Urinary bladder (tissue), 4 donors: ENCODE results near the gene PPA2. TPM values are rescaled to one million over a fixed set of nuclear protein-coding genes. Genes with fewer than 3 reads are reported as not detected.
"Not testable (repeated sequence)": the region's sequence is repeated elsewhere in the genome, so short reads cannot be mapped to it uniquely, and the experiment has no call there.

Source experiments
- DNase-seq: peaks from one replicate; pipeline ENCODE4 v3.0.0-alpha.2; 2015; ENCODE audit errors: extremely low spot score
- H3K27ac ChIP-seq: one replicate; pipeline ENCODE4 v1.5.1; 2013; ENCODE audit warnings: low read depth, mild to moderate bottlenecking, moderate library complexity
- H3K36me3 ChIP-seq: one replicate; pipeline ENCODE4 v1.6.1; 2013; ENCODE audit warnings: mild to moderate bottlenecking, moderate library complexity; ENCODE audit not compliant: insufficient read depth
- H3K4me1 ChIP-seq: one replicate; pipeline ENCODE4 v1.6.1; 2013; ENCODE audit warnings: mild to moderate bottlenecking, moderate library complexity; ENCODE audit not compliant: insufficient read depth
- H3K4me3 ChIP-seq: one replicate; pipeline ENCODE4 v1.5.1; 2013; ENCODE audit warnings: low read depth, low read length
- WGBS: extraction: QIAGEN DNeasy Blood & Tissue Kit; methylation state at CpG from one replicate; pipeline ENCODE4 v1.1.7; 2013; 5-methylcytosine and 5-hydroxymethylcytosine counted together
- polyA plus RNA-seq: library from polyadenylated mRNA; stranded (reverse); fragments of 200-250 nt; gene quantifications from one replicate; pipeline ENCODE4 v1.2.3, GENCODE V29; 2013
- total RNA-seq: library from RNA; depleted of rRNA; stranded (reverse); fragments of >200 nt; gene quantifications from one replicate; pipeline ENCODE4 v1.2.3, GENCODE V29; 2014
- donor health status: healthy with polysubstance abuse.
- donor health status: healthy.

PPA2 gene
- total and polyA plus RNA-seq, 2 donors, result 69.9 to 124 TPM

DNA sequence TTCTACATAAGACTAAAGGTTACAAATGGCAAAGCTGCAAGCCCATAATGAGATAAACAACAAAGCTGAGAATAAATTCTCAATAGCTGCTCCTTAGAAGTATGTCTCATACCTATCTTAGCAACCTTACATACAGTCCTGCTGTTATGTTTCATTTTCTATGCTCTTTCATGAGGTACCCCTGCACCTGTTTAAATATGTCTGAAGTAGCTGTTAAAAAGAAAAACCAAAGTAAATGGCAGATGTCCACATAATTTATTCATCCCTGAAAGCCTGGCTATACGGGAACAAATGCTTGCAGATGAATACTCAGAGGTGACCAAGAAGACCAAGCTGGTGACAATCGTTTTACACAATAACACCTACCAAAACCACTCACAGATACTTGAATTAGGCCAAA lies 22.5 kb downstream of the PPA2 start:
- no peak for DNase-seq
- 93% methylated on average over 2 of the region's 2 CpGs for WGBS
- Histone ChIP-seq H3K4me1 (no peaks in the 10 kb centered on the region), H3K27ac (no peak overlapping the region), H3K36me3 (no peaks in the 10 kb centered on the region), H3K4me3 (no peak overlapping the region)

DNA sequence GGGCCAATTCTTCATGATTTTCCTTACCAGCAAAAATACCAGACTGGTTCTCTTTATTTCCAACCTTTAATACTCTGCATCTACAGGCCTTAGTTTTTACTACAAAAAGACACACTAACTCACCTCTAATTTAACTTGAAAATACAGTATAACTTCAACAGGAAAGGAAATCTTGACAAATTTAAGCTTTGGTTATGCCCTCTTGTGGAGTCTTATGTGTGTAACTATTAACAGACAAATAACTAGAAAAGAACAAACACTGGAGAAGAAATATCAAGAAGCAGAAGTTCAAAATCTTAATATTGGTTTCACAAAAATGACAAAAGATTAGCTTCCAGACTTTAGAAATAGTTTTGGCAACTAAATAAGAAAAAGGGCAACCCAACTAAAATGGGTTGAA lies 33.0 kb downstream of the PPA2 start:
- no peak for DNase-seq
- H3K4me3 ChIP-seq, result no peak overlapping the region
- no peaks in the 10 kb centered on the region for H3K4me1 ChIP-seq
- H3K36me3 ChIP-seq, result peaks cover 4% of the 10 kb centered on the region
- H3K27ac ChIP-seq, result no peak overlapping the region

DNA sequence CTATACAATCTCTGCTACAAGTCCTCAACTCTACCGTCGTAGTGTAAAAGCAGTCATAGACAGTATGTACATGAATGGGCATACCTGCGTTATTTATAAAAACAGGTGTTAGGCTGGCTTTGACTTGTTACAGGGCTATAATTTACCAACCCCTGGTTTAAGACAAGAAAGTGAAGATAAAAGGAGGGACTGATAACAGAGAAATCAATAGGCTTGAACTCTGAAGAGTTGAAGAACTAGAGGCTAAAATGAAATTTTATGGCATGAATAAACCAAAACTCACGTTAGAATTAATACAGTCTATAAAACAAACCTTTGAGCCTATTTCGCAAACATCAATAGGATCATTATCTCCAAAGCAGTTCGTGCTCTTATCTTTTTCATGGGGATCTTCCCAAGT lies 36.2 kb downstream of the PPA2 start:
- DNase-seq, result no peak
- H3K27ac ChIP-seq, result no peak overlapping the region
- no peaks in the 10 kb centered on the region for H3K4me1 ChIP-seq
- WGBS, result 73% methylated on average over 6 of the region's 6 CpGs
- peaks cover 4% of the 10 kb centered on the region for H3K36me3 ChIP-seq
- no peak overlapping the region for H3K4me3 ChIP-seq

DNA sequence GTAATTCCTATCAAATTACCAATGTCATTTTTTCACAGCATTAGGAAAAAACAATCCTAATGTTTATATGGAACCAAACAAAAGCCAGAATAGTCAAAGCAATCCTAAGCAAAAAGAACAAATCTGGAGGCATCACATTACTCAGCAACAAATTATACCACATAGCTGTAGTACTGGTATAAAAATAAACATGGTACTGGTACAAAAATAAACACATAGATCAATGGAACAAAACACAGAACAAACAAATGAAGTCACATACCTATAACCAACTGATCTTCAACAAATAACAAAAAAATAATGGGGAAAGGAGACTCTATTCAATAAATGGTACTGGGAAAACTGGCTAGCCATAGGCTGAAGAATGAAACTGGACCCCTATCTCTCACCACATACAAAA lies 37.4 kb downstream of the PPA2 start:
- no peaks in the 10 kb centered on the region for H3K4me1 ChIP-seq
- peaks cover 4% of the 10 kb centered on the region for H3K36me3 ChIP-seq
- no peak overlapping the region for H3K27ac ChIP-seq
- H3K4me3 ChIP-seq, result no peak overlapping the region
- no peak for DNase-seq

DNA sequence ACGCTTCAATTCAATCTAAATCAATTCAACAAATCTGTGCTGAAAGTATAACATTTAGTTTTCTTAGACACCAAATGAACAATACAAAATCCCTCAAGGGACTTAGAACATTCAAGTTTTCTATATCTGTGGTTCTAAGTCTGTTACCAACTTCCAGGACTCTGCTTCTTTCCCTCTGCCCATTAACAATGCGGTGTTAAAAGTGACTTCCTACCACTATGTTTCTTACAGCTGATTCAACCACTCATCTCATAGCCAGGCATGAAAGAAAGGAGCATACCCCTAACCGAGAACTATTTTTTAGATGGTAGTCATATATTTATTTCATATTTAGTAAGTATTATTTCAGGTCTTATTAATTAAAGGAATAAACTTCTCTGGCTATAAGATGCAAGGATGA lies 38.9 kb downstream of the PPA2 start:
- no peak for DNase-seq
- H3K36me3 ChIP-seq, result peaks cover 4% of the 10 kb centered on the region

DNA sequence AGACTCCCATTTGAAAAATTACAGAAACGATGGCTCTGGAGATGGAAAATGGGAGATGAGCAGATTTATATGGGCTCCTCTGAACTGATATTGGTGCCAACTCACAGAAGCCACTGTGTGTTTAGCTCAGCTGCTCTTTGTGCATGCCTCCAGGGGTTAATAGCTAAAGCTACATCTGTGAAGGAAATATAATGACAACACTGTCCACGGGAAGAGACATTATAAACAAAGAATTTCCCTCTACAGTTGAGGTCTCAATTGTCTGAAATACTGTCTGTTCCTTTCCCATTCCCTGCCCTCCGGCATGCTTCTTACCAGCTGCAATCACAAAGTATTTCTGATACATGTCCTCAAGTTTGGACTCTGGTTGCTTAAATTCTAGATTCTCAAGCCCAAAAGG lies 40.4 kb downstream of the PPA2 start:
- no peak for DNase-seq
- 65% methylated on average over 3 of the region's 3 CpGs for WGBS
- Histone ChIP-seq H3K36me3 (peaks cover 4% of the 10 kb centered on the region), H3K27ac (no peak overlapping the region), H3K4me3 (no peak overlapping the region), H3K4me1 (no peaks in the 10 kb centered on the region)

More for the DNA sequence above, 38.9 kb downstream of the PPA2 start:
- Histone ChIP-seq H3K4me3 (no peak overlapping the region), H3K27ac (no peak overlapping the region), H3K4me1 (no peaks in the 10 kb centered on the region)
- over 99% methylated on average over 3 of the region's 3 CpGs for whole genome bisulfite sequencing

DNA sequence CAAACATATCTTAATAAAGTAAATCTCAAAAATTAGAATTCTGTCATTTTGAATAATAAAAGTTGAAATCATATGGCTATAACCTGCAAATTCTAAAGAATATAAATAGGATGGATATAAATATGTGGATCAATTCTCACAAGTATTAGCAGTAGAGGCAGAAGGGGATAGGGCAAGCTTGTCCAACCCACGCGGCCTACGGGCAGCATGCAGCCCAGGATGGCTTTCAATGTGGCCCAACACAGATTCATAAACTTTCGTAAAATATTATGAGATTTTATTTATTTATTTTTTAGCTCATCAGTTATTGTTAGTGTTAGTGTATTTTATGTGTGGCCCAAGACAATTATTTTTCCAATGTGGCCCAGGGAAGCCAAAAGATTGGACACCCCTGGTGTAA lies 41.4 kb downstream of the PPA2 start:
- no peak overlapping the region for H3K27ac ChIP-seq
- H3K4me3 ChIP-seq, result no peak overlapping the region
- no peaks in the 10 kb centered on the region for H3K4me1 ChIP-seq
- peaks cover 4% of the 10 kb centered on the region for H3K36me3 ChIP-seq
- 97% methylated on average over 4 of the region's 4 CpGs for WGBS
- DNase-seq, result no peak

DNA sequence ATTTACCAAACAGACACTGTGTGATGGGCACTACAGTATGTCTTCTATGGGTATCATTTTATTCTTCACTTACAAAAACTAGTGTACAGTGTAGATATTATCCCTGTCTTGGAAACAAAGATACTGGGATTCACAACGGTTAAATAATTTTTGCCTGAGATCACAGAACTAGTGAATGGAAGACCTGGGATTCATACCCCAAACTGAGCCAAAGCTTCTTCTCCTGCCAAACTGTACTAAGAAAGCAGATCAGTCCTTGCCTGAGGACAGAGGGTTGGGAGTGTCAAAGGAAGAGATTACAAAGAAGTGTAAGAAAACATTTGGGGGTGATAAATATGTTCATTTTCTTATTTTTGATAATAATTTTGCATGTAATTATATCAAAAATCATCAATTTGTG lies 43.1 kb downstream of the PPA2 start:
- H3K27ac ChIP-seq, result no peak overlapping the region
- WGBS, result 0% methylated on average over 1 of the region's 1 CpG
- H3K36me3 ChIP-seq, result peaks cover 4% of the 10 kb centered on the region
- no peak for DNase-seq
- H3K4me1 ChIP-seq, result no peaks in the 10 kb centered on the region
- H3K4me3 ChIP-seq, result no peak overlapping the region

DNA sequence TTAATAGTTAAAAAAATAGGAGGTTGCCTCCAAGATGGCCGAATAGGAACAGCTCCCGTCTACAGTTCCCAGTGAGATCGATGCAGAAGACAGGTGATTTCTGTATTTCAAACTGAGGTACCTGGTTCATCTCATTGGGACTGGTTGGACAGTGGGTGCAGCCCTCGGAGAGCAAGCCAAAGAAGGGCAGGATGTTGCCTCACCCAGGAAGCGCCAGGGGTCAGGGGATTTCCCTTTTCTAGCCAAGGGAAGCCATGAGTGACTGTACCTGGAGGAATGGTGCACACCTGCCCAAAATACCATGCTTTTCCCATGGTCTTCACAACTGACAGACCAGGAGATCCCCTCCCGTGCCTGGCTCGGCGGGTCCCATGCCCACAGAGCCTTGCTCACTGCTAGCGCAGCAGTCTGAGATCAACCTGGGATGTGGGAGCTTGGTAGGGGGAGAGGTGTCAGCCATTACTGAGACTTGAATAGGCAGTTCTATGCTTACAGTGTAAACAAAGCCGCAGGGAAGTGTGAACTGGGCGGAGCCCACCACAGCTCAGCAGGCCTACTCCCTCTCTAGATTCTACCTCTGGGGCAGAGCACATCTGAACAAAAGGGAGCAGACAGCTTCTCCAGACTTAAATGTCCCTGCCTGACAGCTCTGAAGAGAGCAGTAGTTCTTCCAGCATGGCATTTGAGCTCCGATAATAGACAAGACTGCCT lies 47.5 kb downstream of the PPA2 start:
- WGBS, result 94% methylated on average over 12 of the region's 12 CpGs
- Histone ChIP-seq H3K4me3 (no peak overlapping the region), H3K27ac (no peak overlapping the region), H3K36me3 (peaks cover 2% of the 10 kb centered on the region), H3K4me1 (no peaks in the 10 kb centered on the region)
- no peak for DNase-seq

DNA sequence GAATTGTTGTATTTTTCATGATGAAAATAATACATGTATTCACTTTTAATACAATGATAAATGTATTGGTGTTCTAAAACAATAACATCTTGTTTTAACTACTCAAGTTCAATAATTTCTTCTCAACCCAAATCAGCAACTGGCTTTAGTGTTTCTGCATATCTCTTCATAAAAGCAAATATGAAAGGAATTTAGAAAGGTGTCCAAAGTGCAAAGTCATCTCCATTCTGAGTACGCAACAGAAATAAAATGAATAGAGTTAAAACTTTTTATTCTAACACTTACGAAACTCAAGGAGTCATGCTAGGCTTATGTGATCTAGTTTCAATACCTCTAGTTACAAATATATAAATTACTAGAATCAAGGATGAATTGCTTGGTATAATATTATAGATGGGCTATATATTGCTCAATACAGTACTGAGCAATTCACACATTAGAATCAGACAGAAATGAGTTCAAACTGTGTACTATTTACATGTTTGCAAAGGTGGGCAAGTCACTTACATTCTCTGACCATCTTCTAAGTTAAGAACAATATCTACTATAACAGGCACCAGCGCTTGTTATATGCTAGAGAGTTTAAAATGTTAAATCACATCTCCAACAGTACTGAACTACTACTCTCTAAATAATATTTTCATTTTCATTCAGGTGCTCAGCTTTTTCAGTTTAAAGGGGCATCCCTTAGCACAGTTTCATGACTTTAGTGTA lies 51.5 kb downstream of the PPA2 start:
- 78% methylated on average over 3 of the region's 3 CpGs for WGBS
- no peak overlapping the region for H3K27ac ChIP-seq
- H3K36me3 ChIP-seq, result peaks cover 4% of the 10 kb centered on the region
- no peak overlapping the region for H3K4me3 ChIP-seq
- no peak for DNase-seq
- no peaks in the 10 kb centered on the region for H3K4me1 ChIP-seq

DNA sequence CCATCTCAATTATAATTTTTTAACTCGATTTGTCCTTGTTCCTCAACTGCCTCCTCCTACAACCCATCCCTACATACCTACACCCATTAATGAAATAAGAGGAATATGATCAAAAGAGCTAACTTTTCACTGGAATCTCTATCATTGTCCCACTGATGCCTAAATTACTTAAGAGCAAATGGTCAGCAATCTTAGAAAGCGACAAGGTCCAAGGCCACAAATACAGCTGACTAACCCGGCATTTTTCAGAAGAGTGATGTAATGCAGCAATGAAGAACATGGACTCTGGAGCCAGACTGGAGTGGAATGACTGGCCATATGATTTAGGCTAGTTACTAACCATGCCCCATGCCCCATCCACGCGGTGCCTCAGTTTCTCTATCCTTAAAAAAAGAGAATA lies 56.2 kb downstream of the PPA2 start:
- no peak for DNase-seq
- no peaks in the 10 kb centered on the region for H3K4me1 ChIP-seq
- H3K36me3 ChIP-seq, result peaks cover 4% of the 10 kb centered on the region
- no peak overlapping the region for H3K27ac ChIP-seq
- WGBS, result 93% methylated on average over 5 of the region's 5 CpGs
- H3K4me3 ChIP-seq, result no peak overlapping the region

DNA sequence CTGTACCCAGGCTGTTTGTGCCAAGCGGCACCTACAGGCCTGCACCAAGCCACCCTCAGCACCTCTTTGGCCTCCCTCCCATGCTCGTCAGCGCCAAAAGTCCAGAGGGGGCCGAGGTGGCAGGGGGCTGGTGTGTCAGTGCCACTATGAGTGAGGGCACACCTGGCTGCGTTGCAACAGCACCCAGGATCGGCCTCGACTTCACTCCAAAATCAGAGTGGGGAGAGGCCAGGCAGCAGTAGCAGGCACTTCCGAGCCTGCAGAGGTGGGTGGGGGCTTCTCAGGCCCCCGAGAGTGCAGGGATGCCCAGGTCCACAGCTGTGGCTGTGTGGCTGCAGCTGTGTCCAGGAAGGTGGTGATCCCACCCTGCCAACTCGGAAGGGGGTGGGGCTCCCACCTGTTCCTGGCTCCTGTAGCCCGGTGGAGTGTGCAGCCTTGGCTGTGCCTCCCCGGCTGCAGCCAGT lies 58.5 kb downstream of the PPA2 start:
- WGBS, result 94% methylated on average over 12 of the region's 12 CpGs
- no peak for DNase-seq
- no peak overlapping the region for H3K27ac ChIP-seq
- H3K36me3 ChIP-seq, result peaks cover 2% of the 10 kb centered on the region
- no peaks in the 10 kb centered on the region for H3K4me1 ChIP-seq
- H3K4me3 ChIP-seq, result no peak overlapping the region

DNA sequence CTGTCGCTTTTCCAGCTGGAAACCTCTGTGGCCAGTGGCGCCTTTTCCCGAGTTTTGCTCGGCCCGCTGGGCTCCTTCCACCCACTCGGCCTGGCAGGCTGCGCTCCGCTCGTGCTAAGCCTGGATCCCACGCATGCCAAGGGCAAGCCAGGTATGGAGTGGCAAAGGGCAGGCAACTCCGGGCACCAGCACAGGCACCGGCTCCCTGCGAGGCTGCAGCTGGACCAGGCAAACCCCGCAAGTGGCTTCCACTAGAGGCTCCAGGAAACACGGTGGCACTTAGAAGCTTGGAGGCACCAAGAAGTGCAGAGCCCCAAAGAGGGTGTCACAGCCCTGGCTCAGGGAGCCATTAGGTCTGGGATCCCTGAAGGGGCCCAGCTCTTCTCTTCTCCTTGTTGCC lies 59.5 kb downstream of the PPA2 start:
- DNase-seq, result no peak
- H3K4me1 ChIP-seq, result no peaks in the 10 kb centered on the region
- WGBS, result 94% methylated on average over 15 of the region's 15 CpGs
- no peak overlapping the region for H3K4me3 ChIP-seq
- peaks cover 2% of the 10 kb centered on the region for H3K36me3 ChIP-seq
- no peak overlapping the region for H3K27ac ChIP-seq

DNA sequence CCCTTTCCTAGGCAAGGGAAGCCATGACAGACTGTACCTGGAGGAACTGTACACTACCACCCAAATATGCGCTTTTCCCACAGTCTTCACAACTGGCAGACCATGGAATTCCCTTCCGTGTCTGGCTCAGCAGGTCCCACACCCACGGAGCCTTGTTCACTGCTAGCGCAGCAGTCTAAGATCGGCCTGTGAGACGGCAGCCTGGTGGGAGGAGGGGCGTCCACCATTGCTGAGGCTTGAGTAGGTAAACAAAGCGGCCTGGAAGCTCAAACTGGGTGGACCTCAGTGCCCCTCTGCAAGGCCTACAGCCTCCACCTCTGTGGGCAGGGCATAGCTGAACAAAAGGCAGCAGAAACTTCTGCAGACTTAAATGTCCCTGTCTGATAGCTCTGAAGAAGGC lies 64.7 kb downstream of the PPA2 start:
- H3K4me3 ChIP-seq, DNase-seq, H3K27ac ChIP-seq, H3K36me3 ChIP-seq, H3K4me1 ChIP-seq: not testable (repeated sequence)
- 97% methylated on average over 8 of the region's 8 CpGs for WGBS
